Activated naive CD8-positive, alpha-beta T cell (primary cell): Measurements from ENCODE around the gene RHOT2.

Source experiments
- H3K27ac Mint-ChIP-seq: one replicate; pipeline ENCODE4 v1.8.0; 2021; ENCODE audit warnings: mixed read lengths
- H3K27me3 Mint-ChIP-seq: one replicate; pipeline ENCODE4 v1.8.0; 2021; ENCODE audit warnings: mixed read lengths
- H3K36me3 Mint-ChIP-seq: one replicate; pipeline ENCODE4 v1.8.0; 2021; ENCODE audit warnings: mixed read lengths
- H3K4me1 Mint-ChIP-seq: one replicate; pipeline ENCODE4 v1.8.0; 2021; ENCODE audit warnings: low read depth, mixed read lengths
- H3K4me3 Mint-ChIP-seq: one replicate; pipeline ENCODE4 v1.8.0; 2021; ENCODE audit warnings: mild to moderate bottlenecking, mixed read lengths
- H3K9me3 Mint-ChIP-seq: one replicate; pipeline ENCODE4 v1.8.0; 2021; ENCODE audit warnings: low read depth, mixed read lengths

Gene RHOT2

GRCh38 chr16:629833-630248 lies 38.1 kb upstream of the RHOT2 start:
- H3K27ac Mint-ChIP-seq, result no peak overlapping the region
- H3K4me1 Mint-ChIP-seq, result peaks cover 2% of the 10 kb centered on the region
- no peaks in the 10 kb centered on the region for H3K36me3 Mint-ChIP-seq
- H3K4me3 Mint-ChIP-seq, result no peak overlapping the region
- H3K9me3 Mint-ChIP-seq, result no peaks in the 10 kb centered on the region
- H3K27me3 Mint-ChIP-seq, result no peaks in the 10 kb centered on the region

GRCh38 chr16:630249-630814 lies 37.6 kb upstream of the RHOT2 start:
- H3K9me3 Mint-ChIP-seq, result no peaks in the 10 kb centered on the region
- no peaks in the 10 kb centered on the region for H3K27me3 Mint-ChIP-seq
- peaks cover 3% of the 10 kb centered on the region for H3K4me1 Mint-ChIP-seq
- H3K27ac Mint-ChIP-seq, result no peak overlapping the region
- no peaks in the 10 kb centered on the region for H3K36me3 Mint-ChIP-seq
- no peak overlapping the region for H3K4me3 Mint-ChIP-seq

- no peaks in the 10 kb centered on the region for H3K27me3 Mint-ChIP-seq
- no peak within 1 kb of the TSS for H3K4me3 Mint-ChIP-seq
- H3K9me3 Mint-ChIP-seq, result no peaks in the 10 kb centered on the region
- H3K4me1 Mint-ChIP-seq, result peaks cover 3% of the 10 kb centered on the region
- no peaks in the 10 kb centered on the region for H3K36me3 Mint-ChIP-seq
- no peak within 1 kb of the TSS for H3K27ac Mint-ChIP-seq
Observed at GRCh38 chr16:630815-631405, 37.0 kb upstream of the RHOT2 start, which contains the start of gene WFIKKN1. TSS of gene WFIKKN1 (plus strand) at chr16:630985. CDS start at chr16:631254, 269 bp downstream.

- Mint-ChIP-seq H3K4me3 (no peak overlapping the region), H3K36me3 (no peaks in the 10 kb centered on the region), H3K27me3 (no peaks in the 10 kb centered on the region), H3K4me1 (peaks cover 7% of the 10 kb centered on the region), H3K9me3 (no peaks in the 10 kb centered on the region), H3K27ac (no peak overlapping the region)
Observed at GRCh38 chr16:631808-632358, 36.0 kb upstream of the RHOT2 start.

GRCh38 chr16:632486-633335 lies 35.2 kb upstream of the RHOT2 start:
- Mint-ChIP-seq H3K27me3 (no peaks in the 10 kb centered on the region), H3K4me1 (peaks cover 7% of the 10 kb centered on the region), H3K4me3 (no peak overlapping the region), H3K27ac (no peak overlapping the region), H3K9me3 (no peaks in the 10 kb centered on the region), H3K36me3 (no peaks in the 10 kb centered on the region)

- Mint-ChIP-seq H3K27me3 (no peaks in the 10 kb centered on the region), H3K27ac (no peak overlapping the region), H3K4me3 (no peak overlapping the region), H3K4me1 (peaks cover 7% of the 10 kb centered on the region), H3K36me3 (no peaks in the 10 kb centered on the region), H3K9me3 (no peaks in the 10 kb centered on the region)
Observed at GRCh38 chr16:633336-634050, 34.4 kb upstream of the RHOT2 start.

- H3K9me3 Mint-ChIP-seq, result no peaks in the 10 kb centered on the region
- H3K27ac Mint-ChIP-seq, result no peak overlapping the region
- H3K27me3 Mint-ChIP-seq, result no peaks in the 10 kb centered on the region
- peak overlapping the region; percentile 68 for H3K4me3 Mint-ChIP-seq
- peaks cover 7% of the 10 kb centered on the region for H3K4me1 Mint-ChIP-seq
- no peaks in the 10 kb centered on the region for H3K36me3 Mint-ChIP-seq
Observed at GRCh38 chr16:634051-634670, 33.8 kb upstream of the RHOT2 start.

GRCh38 chr16:634996-635395 lies 32.9 kb upstream of the RHOT2 start:
- Mint-ChIP-seq H3K4me3 (peak overlapping the region; percentile 68), H3K36me3 (no peaks in the 10 kb centered on the region), H3K27ac (no peak overlapping the region), H3K9me3 (no peaks in the 10 kb centered on the region), H3K27me3 (no peaks in the 10 kb centered on the region), H3K4me1 (peaks cover 7% of the 10 kb centered on the region)

- no peak overlapping the region for H3K27ac Mint-ChIP-seq
- no peaks in the 10 kb centered on the region for H3K9me3 Mint-ChIP-seq
- peaks cover 7% of the 10 kb centered on the region for H3K4me1 Mint-ChIP-seq
- no peaks in the 10 kb centered on the region for H3K27me3 Mint-ChIP-seq
- H3K36me3 Mint-ChIP-seq, result no peaks in the 10 kb centered on the region
- peak overlapping the region; percentile 63 for H3K4me3 Mint-ChIP-seq
Observed at GRCh38 chr16:635573-636205, 32.2 kb upstream of the RHOT2 start.

GRCh38 chr16:636206-637080 lies 31.5 kb upstream of the RHOT2 start, which contains the start of gene METTL26:
TSS of gene METTL26 (minus strand) at chr16:636305. CDS start at chr16:636290, 15 bp downstream.
- Mint-ChIP-seq H3K4me1 (peaks cover 7% of the 10 kb centered on the region), H3K27ac (peak within 1 kb of the TSS; percentile 97), H3K27me3 (no peaks in the 10 kb centered on the region), H3K36me3 (no peaks in the 10 kb centered on the region), H3K4me3 (peak within 1 kb of the TSS; percentile 86), H3K9me3 (no peaks in the 10 kb centered on the region)

GRCh38 chr16:637081-638018 lies 30.6 kb upstream of the RHOT2 start:
- Mint-ChIP-seq H3K4me1 (peaks cover 7% of the 10 kb centered on the region), H3K4me3 (peak overlapping the region; percentile 86), H3K36me3 (no peaks in the 10 kb centered on the region), H3K27me3 (no peaks in the 10 kb centered on the region), H3K9me3 (no peaks in the 10 kb centered on the region), H3K27ac (peak overlapping the region; percentile 97)

GRCh38 chr16:638034-638543 lies 29.8 kb upstream of the RHOT2 start:
- H3K4me3 Mint-ChIP-seq, result peak overlapping the region; percentile 13
- H3K36me3 Mint-ChIP-seq, result no peaks in the 10 kb centered on the region
- H3K27ac Mint-ChIP-seq, result no peak overlapping the region
- H3K9me3 Mint-ChIP-seq, result no peaks in the 10 kb centered on the region
- H3K27me3 Mint-ChIP-seq, result no peaks in the 10 kb centered on the region
- peaks cover 9% of the 10 kb centered on the region for H3K4me1 Mint-ChIP-seq
